HEK293 (cell line): ENCODE results near the gene CCDC186.

Experiments used
- KLF10 ChIP-seq: fragments of 450-650 bp; IDR thresholded peaks from 2 replicates; pipeline ENCODE4 v1.5.1; 2018; ENCODE audit warnings: missing biosample characterization, mild to moderate bottlenecking, missing genetic modification characterization
- KLF8 ChIP-seq: fragments of 450-650 bp; formaldehyde crosslinking; IDR thresholded peaks from 2 replicates; pipeline ENCODE4 v1.5.1; 2016; ENCODE audit warnings: missing biosample characterization, missing genetic modification characterization
- SALL2 ChIP-seq: fragments of 450-650 bp; formaldehyde crosslinking; IDR thresholded peaks from 2 replicates; pipeline ENCODE4 v1.5.0; 2017; ENCODE audit warnings: missing biosample characterization, mild to moderate bottlenecking, missing genetic modification characterization, borderline replicate concordance
- YY1 ChIP-seq: fragments of 450-650 bp; formaldehyde crosslinking; IDR thresholded peaks from 2 replicates; pipeline ENCODE4 v1.5.1; 2018; ENCODE audit warnings: missing biosample characterization, missing genetic modification characterization
- ZNF174 ChIP-seq: fragments of 450-650 bp; formaldehyde crosslinking; IDR thresholded peaks from 2 replicates; pipeline ENCODE4 v1.5.0; 2017; ENCODE audit warnings: missing biosample characterization, mild to moderate bottlenecking, missing genetic modification characterization
- ZNF248 ChIP-seq: fragments of 450-650 bp; formaldehyde crosslinking; IDR thresholded peaks from 2 replicates; pipeline ENCODE4 v1.5.1; 2017; ENCODE audit warnings: missing biosample characterization, missing genetic modification characterization
- ZNF501 ChIP-seq: fragments of 450-650 bp; formaldehyde crosslinking; IDR thresholded peaks from 2 replicates; pipeline ENCODE4 v1.5.1; 2016; ENCODE audit warnings: missing biosample characterization, missing genetic modification characterization
- TF ChIP-seq, protein P1 (sequence below): fragments of 450-650 bp; formaldehyde crosslinking; IDR thresholded peaks from 2 replicates; pipeline ENCODE4 v1.5.1; 2016; ENCODE audit warnings: missing biosample characterization, missing genetic modification characterization
- TF ChIP-seq, protein P2 (sequence below): fragments of 450-650 bp; formaldehyde crosslinking; IDR thresholded peaks from 2 replicates; pipeline ENCODE4 v1.5.1; 2016; ENCODE audit warnings: missing biosample characterization, missing genetic modification characterization, borderline replicate concordance
- TF ChIP-seq, protein P3 (sequence below): fragments of 450-650 bp; formaldehyde crosslinking; IDR thresholded peaks from 2 replicates; pipeline ENCODE4 v1.5.1; 2016; ENCODE audit warnings: missing biosample characterization, missing genetic modification characterization

DNA sequence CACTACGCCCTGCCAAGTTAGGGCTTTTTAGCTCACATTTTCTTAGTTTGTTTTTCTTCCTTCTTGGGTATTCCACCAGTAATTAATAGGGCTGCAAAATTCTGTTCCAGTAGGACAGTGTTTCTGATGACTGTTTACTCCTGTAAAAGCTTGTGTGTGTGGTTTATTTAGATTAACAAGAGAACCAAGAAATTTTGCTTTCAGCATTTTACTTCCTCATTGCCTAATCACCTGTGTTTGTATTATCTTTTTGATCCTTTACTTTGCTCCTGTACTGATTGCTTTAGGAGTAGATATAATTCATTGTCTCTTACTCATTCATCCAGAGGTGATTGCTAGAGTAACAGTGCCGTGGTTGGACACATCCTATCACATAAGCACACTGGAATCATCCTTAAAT, 32.9 kb upstream of the CCDC186 start:
- TF ChIP-seq YY1 (tag by site-specific recombination) (no peak), SALL2 (tag by site-specific recombination) (no peak), ZNF174 (tag by site-specific recombination) (no peak), ZNF501 (tag by site-specific recombination) (no peak), KLF10 (no peak), KLF8 (tag by site-specific recombination) (no peak), ZNF248 (tag by site-specific recombination) (no peak)
- TF ChIP-seq, protein P1, sequence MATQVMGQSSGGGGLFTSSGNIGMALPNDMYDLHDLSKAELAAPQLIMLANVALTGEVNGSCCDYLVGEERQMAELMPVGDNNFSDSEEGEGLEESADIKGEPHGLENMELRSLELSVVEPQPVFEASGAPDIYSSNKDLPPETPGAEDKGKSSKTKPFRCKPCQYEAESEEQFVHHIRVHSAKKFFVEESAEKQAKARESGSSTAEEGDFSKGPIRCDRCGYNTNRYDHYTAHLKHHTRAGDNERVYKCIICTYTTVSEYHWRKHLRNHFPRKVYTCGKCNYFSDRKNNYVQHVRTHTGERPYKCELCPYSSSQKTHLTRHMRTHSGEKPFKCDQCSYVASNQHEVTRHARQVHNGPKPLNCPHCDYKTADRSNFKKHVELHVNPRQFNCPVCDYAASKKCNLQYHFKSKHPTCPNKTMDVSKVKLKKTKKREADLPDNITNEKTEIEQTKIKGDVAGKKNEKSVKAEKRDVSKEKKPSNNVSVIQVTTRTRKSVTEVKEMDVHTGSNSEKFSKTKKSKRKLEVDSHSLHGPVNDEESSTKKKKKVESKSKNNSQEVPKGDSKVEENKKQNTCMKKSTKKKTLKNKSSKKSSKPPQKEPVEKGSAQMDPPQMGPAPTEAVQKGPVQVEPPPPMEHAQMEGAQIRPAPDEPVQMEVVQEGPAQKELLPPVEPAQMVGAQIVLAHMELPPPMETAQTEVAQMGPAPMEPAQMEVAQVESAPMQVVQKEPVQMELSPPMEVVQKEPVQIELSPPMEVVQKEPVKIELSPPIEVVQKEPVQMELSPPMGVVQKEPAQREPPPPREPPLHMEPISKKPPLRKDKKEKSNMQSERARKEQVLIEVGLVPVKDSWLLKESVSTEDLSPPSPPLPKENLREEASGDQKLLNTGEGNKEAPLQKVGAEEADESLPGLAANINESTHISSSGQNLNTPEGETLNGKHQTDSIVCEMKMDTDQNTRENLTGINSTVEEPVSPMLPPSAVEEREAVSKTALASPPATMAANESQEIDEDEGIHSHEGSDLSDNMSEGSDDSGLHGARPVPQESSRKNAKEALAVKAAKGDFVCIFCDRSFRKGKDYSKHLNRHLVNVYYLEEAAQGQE (tag by site-specific recombination) = no peak
- TF ChIP-seq, protein P2, sequence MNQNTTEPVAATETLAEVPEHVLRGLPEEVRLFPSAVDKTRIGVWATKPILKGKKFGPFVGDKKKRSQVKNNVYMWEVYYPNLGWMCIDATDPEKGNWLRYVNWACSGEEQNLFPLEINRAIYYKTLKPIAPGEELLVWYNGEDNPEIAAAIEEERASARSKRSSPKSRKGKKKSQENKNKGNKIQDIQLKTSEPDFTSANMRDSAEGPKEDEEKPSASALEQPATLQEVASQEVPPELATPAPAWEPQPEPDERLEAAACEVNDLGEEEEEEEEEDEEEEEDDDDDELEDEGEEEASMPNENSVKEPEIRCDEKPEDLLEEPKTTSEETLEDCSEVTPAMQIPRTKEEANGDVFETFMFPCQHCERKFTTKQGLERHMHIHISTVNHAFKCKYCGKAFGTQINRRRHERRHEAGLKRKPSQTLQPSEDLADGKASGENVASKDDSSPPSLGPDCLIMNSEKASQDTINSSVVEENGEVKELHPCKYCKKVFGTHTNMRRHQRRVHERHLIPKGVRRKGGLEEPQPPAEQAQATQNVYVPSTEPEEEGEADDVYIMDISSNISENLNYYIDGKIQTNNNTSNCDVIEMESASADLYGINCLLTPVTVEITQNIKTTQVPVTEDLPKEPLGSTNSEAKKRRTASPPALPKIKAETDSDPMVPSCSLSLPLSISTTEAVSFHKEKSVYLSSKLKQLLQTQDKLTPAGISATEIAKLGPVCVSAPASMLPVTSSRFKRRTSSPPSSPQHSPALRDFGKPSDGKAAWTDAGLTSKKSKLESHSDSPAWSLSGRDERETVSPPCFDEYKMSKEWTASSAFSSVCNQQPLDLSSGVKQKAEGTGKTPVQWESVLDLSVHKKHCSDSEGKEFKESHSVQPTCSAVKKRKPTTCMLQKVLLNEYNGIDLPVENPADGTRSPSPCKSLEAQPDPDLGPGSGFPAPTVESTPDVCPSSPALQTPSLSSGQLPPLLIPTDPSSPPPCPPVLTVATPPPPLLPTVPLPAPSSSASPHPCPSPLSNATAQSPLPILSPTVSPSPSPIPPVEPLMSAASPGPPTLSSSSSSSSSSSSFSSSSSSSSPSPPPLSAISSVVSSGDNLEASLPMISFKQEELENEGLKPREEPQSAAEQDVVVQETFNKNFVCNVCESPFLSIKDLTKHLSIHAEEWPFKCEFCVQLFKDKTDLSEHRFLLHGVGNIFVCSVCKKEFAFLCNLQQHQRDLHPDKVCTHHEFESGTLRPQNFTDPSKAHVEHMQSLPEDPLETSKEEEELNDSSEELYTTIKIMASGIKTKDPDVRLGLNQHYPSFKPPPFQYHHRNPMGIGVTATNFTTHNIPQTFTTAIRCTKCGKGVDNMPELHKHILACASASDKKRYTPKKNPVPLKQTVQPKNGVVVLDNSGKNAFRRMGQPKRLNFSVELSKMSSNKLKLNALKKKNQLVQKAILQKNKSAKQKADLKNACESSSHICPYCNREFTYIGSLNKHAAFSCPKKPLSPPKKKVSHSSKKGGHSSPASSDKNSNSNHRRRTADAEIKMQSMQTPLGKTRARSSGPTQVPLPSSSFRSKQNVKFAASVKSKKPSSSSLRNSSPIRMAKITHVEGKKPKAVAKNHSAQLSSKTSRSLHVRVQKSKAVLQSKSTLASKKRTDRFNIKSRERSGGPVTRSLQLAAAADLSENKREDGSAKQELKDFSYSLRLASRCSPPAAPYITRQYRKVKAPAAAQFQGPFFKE = no peak
- TF ChIP-seq, protein P3, sequence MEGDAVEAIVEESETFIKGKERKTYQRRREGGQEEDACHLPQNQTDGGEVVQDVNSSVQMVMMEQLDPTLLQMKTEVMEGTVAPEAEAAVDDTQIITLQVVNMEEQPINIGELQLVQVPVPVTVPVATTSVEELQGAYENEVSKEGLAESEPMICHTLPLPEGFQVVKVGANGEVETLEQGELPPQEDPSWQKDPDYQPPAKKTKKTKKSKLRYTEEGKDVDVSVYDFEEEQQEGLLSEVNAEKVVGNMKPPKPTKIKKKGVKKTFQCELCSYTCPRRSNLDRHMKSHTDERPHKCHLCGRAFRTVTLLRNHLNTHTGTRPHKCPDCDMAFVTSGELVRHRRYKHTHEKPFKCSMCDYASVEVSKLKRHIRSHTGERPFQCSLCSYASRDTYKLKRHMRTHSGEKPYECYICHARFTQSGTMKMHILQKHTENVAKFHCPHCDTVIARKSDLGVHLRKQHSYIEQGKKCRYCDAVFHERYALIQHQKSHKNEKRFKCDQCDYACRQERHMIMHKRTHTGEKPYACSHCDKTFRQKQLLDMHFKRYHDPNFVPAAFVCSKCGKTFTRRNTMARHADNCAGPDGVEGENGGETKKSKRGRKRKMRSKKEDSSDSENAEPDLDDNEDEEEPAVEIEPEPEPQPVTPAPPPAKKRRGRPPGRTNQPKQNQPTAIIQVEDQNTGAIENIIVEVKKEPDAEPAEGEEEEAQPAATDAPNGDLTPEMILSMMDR (tag by site-specific recombination) = no peak
